Brain microvascular endothelial cell (primary cell): Measurements from ENCODE around the gene LRRC70.

Source experiments
- DNase-seq: peaks from one replicate; pipeline ENCODE4 v3.0.0-alpha.2; 2020
- H3K27ac ChIP-seq: fragments of 250-450 bp; sonication (Bioruptor Pico); 2 replicates; pipeline ENCODE4 v1.5.1; 2020; ENCODE audit warnings: mild to moderate bottlenecking, moderate library complexity
- H3K27me3 ChIP-seq: fragments of 250-450 bp; sonication (Bioruptor Pico); replicated peaks from 2 replicates; pipeline ENCODE4 v1.5.1; 2020; ENCODE audit warnings: mild to moderate bottlenecking
- H3K36me3 ChIP-seq: fragments of 250-450 bp; sonication (Bioruptor Pico); replicated peaks from 2 replicates; pipeline ENCODE4 v1.5.1; 2020; ENCODE audit warnings: mild to moderate bottlenecking
- H3K4me3 ChIP-seq: 2 replicates; pipeline ENCODE4 v1.5.1; 2011; ENCODE audit warnings: low read depth, mild to moderate bottlenecking, control low read depth, low read length, moderate library complexity
- in situ Hi-C: cut with HindIII; loops from 2 replicates; pipeline ENCODE4 v1.10.0; 2017; ENCODE audit warnings: low sequenced_read_pairs, low pct_ligation_motif_present
- TF ChIP-seq, protein P1 (sequence below): IDR thresholded peaks from 2 replicates; pipeline ENCODE4 v1.5.1; 2011; ENCODE audit warnings: low read depth, mild to moderate bottlenecking, moderate library complexity, low read length, control low read depth, inconsistent platforms; ENCODE audit errors: missing control alignments

LRRC70 gene

DNA sequence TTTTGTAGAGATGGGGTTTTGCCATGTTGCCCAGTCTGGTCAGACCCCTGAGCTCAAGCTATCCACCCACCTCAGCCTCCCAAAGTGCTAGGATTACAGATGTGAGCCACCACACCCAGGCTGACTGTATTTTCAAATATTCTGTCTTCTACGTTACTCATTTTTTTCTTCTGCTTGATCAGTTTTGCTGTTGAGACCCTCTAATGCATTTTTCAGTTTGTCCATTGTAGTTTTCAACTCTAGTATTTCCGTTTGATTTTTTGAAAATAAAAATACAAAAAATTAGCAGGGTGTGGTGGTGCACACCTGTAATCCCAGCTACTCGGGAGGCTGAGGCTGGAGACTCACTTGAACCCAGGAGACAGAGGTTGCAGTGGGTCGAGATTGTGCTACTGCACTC, 10.5 kb upstream of the LRRC70 start:
- TF ChIP-seq, protein P1, sequence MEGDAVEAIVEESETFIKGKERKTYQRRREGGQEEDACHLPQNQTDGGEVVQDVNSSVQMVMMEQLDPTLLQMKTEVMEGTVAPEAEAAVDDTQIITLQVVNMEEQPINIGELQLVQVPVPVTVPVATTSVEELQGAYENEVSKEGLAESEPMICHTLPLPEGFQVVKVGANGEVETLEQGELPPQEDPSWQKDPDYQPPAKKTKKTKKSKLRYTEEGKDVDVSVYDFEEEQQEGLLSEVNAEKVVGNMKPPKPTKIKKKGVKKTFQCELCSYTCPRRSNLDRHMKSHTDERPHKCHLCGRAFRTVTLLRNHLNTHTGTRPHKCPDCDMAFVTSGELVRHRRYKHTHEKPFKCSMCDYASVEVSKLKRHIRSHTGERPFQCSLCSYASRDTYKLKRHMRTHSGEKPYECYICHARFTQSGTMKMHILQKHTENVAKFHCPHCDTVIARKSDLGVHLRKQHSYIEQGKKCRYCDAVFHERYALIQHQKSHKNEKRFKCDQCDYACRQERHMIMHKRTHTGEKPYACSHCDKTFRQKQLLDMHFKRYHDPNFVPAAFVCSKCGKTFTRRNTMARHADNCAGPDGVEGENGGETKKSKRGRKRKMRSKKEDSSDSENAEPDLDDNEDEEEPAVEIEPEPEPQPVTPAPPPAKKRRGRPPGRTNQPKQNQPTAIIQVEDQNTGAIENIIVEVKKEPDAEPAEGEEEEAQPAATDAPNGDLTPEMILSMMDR = no peak
- no peak overlapping the region for H3K4me3 ChIP-seq
- DNase-seq = no peak
- no peaks in the 10 kb centered on the region for H3K27me3 ChIP-seq
- H3K36me3 ChIP-seq = peaks cover 3% of the 10 kb centered on the region
- in situ Hi-C loops = no loop called here
- no peak overlapping the region for H3K27ac ChIP-seq

DNA sequence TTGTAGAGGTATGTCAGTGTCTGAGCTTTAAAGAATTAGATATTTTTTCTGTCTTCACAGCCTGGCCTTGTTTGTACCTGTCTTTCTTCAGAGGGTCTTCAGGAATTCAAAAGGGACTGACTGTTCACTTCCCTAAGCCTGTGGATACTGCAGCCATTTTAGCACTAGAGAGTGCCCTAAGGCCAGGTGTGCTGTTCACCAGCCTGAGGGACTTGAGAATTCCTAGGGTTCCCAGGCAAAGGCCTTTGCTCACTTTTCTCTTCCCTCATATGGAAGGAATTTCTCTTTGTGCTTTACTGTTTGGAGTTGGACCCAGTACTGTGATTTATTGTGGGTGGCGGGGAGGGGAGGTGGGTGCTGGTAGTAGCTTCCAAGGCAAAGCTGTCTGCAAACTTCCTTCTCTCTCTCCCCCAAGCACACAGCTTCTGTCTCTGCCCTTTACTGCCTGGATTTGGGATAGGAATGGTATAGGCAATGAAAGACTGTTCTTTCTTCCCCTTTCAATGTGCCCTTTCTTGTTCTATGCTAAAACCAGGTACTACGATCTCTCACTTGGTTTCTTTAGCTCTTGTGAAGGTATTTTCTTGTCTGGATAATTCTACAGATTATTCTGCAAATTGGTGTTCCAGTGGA, 9.7 kb upstream of the LRRC70 start:
- DNase-seq = no peak
- H3K27me3 ChIP-seq = no peaks in the 10 kb centered on the region
- TF ChIP-seq, protein P1 = no peak
- H3K27ac ChIP-seq = no peak overlapping the region
- peaks cover 3% of the 10 kb centered on the region for H3K36me3 ChIP-seq
- H3K4me3 ChIP-seq = no peak overlapping the region
- in situ Hi-C loops = no loop called here

DNA sequence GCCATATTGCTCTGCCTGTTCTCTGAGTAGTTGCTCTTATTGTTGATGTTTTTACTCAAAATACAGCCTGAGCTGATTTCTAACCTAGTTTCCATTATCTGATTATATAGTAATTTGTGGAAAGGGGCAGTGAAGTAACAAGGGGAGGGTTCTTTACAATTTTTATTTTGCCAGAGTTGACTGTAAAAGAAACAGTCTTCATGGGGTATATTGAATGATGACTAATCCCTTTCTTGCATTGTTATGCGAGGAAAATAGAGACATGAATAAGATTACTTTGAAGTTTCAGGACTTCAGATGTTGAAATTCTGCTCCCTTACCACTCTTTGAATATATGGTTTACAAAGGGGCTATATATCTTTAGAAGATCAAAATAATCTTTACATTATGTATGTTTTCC, 9.1 kb upstream of the LRRC70 start:
- no peaks in the 10 kb centered on the region for H3K27me3 ChIP-seq
- in situ Hi-C loops = no loop called here
- TF ChIP-seq, protein P1 = no peak
- no peak overlapping the region for H3K27ac ChIP-seq
- peaks cover 3% of the 10 kb centered on the region for H3K36me3 ChIP-seq
- no peak overlapping the region for H3K4me3 ChIP-seq
- DNase-seq = no peak

DNA sequence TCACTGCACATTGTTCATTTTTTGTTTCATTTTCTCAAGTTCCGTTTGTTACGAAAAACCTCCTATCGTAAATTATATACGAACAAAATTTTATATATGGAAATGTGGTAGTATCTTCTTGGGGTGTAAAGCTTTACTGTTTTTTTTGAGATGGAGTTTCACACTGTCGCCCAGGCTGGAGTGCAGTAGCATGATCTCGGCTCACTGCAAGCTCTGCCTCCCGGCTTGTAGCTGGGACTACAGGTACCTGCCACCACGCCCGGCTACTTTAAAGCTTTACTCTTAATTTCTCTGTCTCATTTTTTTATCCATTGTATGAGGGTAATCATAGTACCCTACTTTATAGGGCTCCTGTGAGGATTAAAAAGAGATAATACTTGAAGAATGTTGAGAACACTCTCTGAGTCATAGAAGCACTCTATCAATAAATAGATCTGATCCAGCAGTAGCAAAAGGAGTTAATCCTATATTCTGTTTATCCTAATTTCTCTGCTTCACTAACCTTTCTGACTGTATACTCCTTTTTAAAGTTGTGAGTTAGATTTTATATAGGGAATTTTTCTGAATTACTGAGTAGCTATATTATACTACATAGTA, 5.6 kb upstream of the LRRC70 start:
- Histone ChIP-seq H3K36me3 (peaks cover under 1% of the 10 kb centered on the region), H3K27ac (no peak overlapping the region), H3K27me3 (no peaks in the 10 kb centered on the region), H3K4me3 (no peak overlapping the region)
- in situ Hi-C loops = no loop called here
- TF ChIP-seq, protein P1 = no peak
- no peak for DNase-seq

DNA sequence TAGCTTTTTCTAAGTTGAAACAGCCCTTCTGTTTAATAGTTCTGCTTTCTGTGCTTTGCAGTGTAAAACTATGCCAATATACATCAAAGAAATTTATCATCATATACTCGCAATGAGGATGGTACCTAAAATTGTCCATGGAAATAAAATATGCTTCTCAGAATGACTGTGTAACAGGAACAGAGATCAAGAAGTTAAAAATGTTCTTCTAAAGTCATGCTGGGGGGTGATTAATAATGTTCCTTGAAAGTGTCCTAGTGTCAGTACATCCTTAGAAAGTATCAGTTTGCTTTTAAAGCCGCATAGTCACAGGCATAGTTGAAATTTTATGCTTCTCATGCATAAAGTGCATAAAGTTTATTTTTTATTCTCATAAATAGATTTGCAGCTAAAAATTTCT, 4.0 kb upstream of the LRRC70 start:
- TF ChIP-seq, protein P1 = no peak

DNA sequence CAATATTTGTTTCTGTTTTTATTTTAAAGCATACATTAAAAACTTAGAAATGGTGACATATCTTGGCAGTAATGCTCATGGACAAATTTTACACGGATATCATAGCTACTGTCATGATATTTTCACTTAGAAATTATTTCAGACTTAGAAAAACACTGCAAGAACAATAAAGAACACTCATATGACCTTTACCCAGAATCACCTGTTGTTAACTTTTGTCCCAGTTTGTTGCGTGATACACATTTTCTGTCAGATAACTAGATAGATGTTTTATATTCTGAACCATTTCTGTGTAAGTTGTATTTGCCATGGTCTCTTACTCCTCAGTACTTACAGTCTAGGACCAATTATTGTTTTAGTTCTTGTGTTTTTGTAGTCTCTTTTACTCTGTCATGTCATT, 3.6 kb upstream of the LRRC70 start:
- H3K27me3 ChIP-seq = no peaks in the 10 kb centered on the region
- no peak overlapping the region for H3K4me3 ChIP-seq
- no peaks in the 10 kb centered on the region for H3K36me3 ChIP-seq
- TF ChIP-seq, protein P1 = no peak
- DNase-seq = no peak
- in situ Hi-C loops = no loop called here
- H3K27ac ChIP-seq = no peak overlapping the region

More for the DNA sequence above, 4.0 kb upstream of the LRRC70 start:
- Histone ChIP-seq H3K27ac (no peak overlapping the region), H3K4me3 (no peak overlapping the region), H3K36me3 (no peaks in the 10 kb centered on the region), H3K27me3 (no peaks in the 10 kb centered on the region)
- in situ Hi-C loops = no loop called here
- no peak for DNase-seq
